Neural cell (in vitro differentiated cells): ENCODE data around the gene MAN2B2. TPM values are rescaled to one million over a fixed set of nuclear protein-coding genes. Genes with fewer than 3 reads are reported as not detected.
"Not testable (repeated sequence)": the region's sequence is repeated elsewhere in the genome, so short reads cannot be mapped to it uniquely, and the experiment has no call there.

ENCODE experiments used
- H2AFZ ChIP-seq: fragments of 200-600, 300-800 bp; sonication (generic), shearing (Covaris generic); 2 replicates; pipeline ENCODE4 v1.6.0; 2014; ENCODE audit warnings: low read depth, mild to moderate bottlenecking, antibody characterized with exemption, low read length, moderate library complexity
- H3F3A ChIP-seq: fragments of 200-600 bp; shearing (Covaris generic); 2 replicates; pipeline ENCODE4 v1.6.1; 2016; ENCODE audit warnings: mild to moderate bottlenecking, moderate library complexity, mixed read lengths, antibody characterized with exemption, low read length; ENCODE audit not compliant: insufficient read depth, poor library complexity, severe bottlenecking
- H3K27ac ChIP-seq: fragments of 200-600, 300-800 bp; sonication (generic), shearing (Covaris generic); 2 replicates; pipeline ENCODE4 v1.5.1; 2014; ENCODE audit warnings: mild to moderate bottlenecking, low read length, moderate library complexity
- H3K27me3 ChIP-seq: fragments of 300-800, 200-600 bp; sonication (generic), shearing (Covaris generic); 2 replicates; pipeline ENCODE4 v1.6.0; 2014; ENCODE audit warnings: mild to moderate bottlenecking, low read depth, low read length, moderate library complexity; ENCODE audit not compliant: insufficient read depth
- H3K36me3 ChIP-seq: fragments of 300-800, 200-600 bp; sonication (generic), shearing (Covaris generic); 2 replicates; pipeline ENCODE4 v1.5.1; 2014; ENCODE audit warnings: mild to moderate bottlenecking, antibody characterized with exemption, low read length, moderate library complexity; ENCODE audit not compliant: insufficient read depth
- H3K4me2 ChIP-seq: fragments of 300-800, 200-600 bp; sonication (generic), shearing (Covaris generic); 2 replicates; pipeline ENCODE4 v1.6.0; 2014; ENCODE audit warnings: mild to moderate bottlenecking, low read length
- H3K4me3 ChIP-seq: fragments of 300-800, 200-600 bp; sonication (generic), shearing (Covaris generic); 2 replicates; pipeline ENCODE4 v1.5.1; 2014; ENCODE audit warnings: mild to moderate bottlenecking, low read length, moderate library complexity
- H3K79me2 ChIP-seq: fragments of 200-600 bp; shearing (Covaris generic); replicated peaks from 2 replicates; pipeline ENCODE4 v1.6.0; 2014; ENCODE audit warnings: mild to moderate bottlenecking, low read length, moderate library complexity; ENCODE audit not compliant: insufficient read depth
- H3K9ac ChIP-seq: fragments of 300-800, 200-600 bp; sonication (generic), shearing (Covaris generic); 2 replicates; pipeline ENCODE4 v1.6.1; 2016; ENCODE audit warnings: mild to moderate bottlenecking, low read length, mixed read lengths
- H3K9me2 ChIP-seq: fragments of 200-600 bp; shearing (Covaris generic); 2 replicates; pipeline ENCODE4 v1.6.1; 2016; ENCODE audit warnings: mild to moderate bottlenecking, low read length, mixed read lengths; ENCODE audit not compliant: insufficient read depth
- H3K9me3 ChIP-seq: fragments of 200-600, 300-800 bp; sonication (generic), shearing (Covaris generic); 2 replicates; pipeline ENCODE4 v1.6.1; 2016; ENCODE audit warnings: mild to moderate bottlenecking, mixed run types, low read length, moderate library complexity, mixed read lengths
- H4K20me1 ChIP-seq: fragments of 200-600 bp; shearing (Covaris generic); 2 replicates; pipeline ENCODE4 v1.6.1; 2016; ENCODE audit warnings: mild to moderate bottlenecking, mixed run types; ENCODE audit not compliant: insufficient read depth
- CTCF ChIP-seq: fragments of 450-650 bp; IDR thresholded peaks from 2 replicates; pipeline ENCODE4 v1.5.1; 2014; ENCODE audit warnings: antibody characterized with exemption, mild to moderate bottlenecking, moderate library complexity; ENCODE audit not compliant: poor library complexity, severe bottlenecking
- EP300 ChIP-seq: fragments of 450-650 bp; conservative IDR thresholded peaks from 2 replicates; pipeline ENCODE4 v1.6.1; 2014; ENCODE audit warnings: antibody characterized with exemption, mild to moderate bottlenecking, moderate library complexity; ENCODE audit not compliant: poor library complexity, severe bottlenecking
- EZH2 ChIP-seq: fragments of 200-600, 300-800 bp; shearing (Covaris generic), sonication (generic); IDR thresholded peaks from 2 replicates; pipeline ENCODE4 v1.6.1; 2014; ENCODE audit warnings: antibody characterized with exemption, low read length, borderline replicate concordance, mild to moderate bottlenecking; ENCODE audit not compliant: insufficient read depth, poor library complexity, severe bottlenecking
- MXI1 ChIP-seq: fragments of 450-650 bp; conservative IDR thresholded peaks from 2 replicates; pipeline ENCODE4 v1.6.1; 2014; ENCODE audit warnings: antibody characterized with exemption, mild to moderate bottlenecking; ENCODE audit not compliant: poor library complexity, severe bottlenecking
- POLR2AphosphoS5 ChIP-seq: IDR thresholded peaks from 2 replicates; pipeline ENCODE4 v1.6.1; 2012
- RAD21 ChIP-seq: fragments of 450-650 bp; conservative IDR thresholded peaks from 2 replicates; pipeline ENCODE4 v1.6.1; 2014; ENCODE audit warnings: antibody characterized with exemption, mild to moderate bottlenecking, moderate library complexity
- REST ChIP-seq: IDR thresholded peaks from 2 replicates; pipeline ENCODE4 v1.6.1; 2012; ENCODE audit warnings: borderline replicate concordance
- SMC3 ChIP-seq: fragments of 450-650 bp; conservative IDR thresholded peaks from 2 replicates; pipeline ENCODE4 v1.6.1; 2014; ENCODE audit warnings: antibody characterized with exemption, mild to moderate bottlenecking, moderate library complexity; ENCODE audit not compliant: poor library complexity
- TAF1 ChIP-seq: IDR thresholded peaks from 2 replicates; pipeline ENCODE4 v1.6.1; 2012; ENCODE audit warnings: low read depth
- polyA plus RNA-seq: library from polyadenylated mRNA; depleted of rRNA; stranded (reverse); fragments of >200 nt; gene quantifications from 2 replicates; pipeline ENCODE4 v1.2.3, GENCODE V29; 2014

MAN2B2 gene
- polyA plus RNA-seq, 1 donor from 2014 or later, result 7.5 TPM

GRCh38 chr4:6626066-6626465 lies 51.1 kb downstream of the MAN2B2 start:
- Histone ChIP-seq H4K20me1 (no peaks in the 10 kb centered on the region), H3K4me2 (no peak overlapping the region), H3K27ac (no peak overlapping the region), H2AFZ (no peak overlapping the region), H3K4me3 (no peak overlapping the region), H3K9ac (no peak overlapping the region), H3K79me2 (no peaks in the 10 kb centered on the region), H3F3A (no peaks in the 10 kb centered on the region), H3K27me3 (no peaks in the 10 kb centered on the region), H3K9me2 (no peaks in the 10 kb centered on the region), H3K36me3 (no peaks in the 10 kb centered on the region), H3K9me3 (no peaks in the 10 kb centered on the region)
- TF ChIP-seq EZH2 (no peak), EP300 (no peak), CTCF (no peak), TAF1 (no peak), RAD21 (no peak), REST (no peak)

GRCh38 chr4:6627832-6628231 lies 52.8 kb downstream of the MAN2B2 start:
- Histone ChIP-seq H2AFZ (no peak overlapping the region), H3K9ac (no peak overlapping the region), H3K4me2 (no peak overlapping the region), H3K9me3 (no peaks in the 10 kb centered on the region), H3K79me2 (no peaks in the 10 kb centered on the region), H3K27ac (no peak overlapping the region), H3K9me2 (no peaks in the 10 kb centered on the region), H3K27me3 (no peaks in the 10 kb centered on the region), H4K20me1 (no peaks in the 10 kb centered on the region), H3K4me3 (no peak overlapping the region), H3F3A (no peaks in the 10 kb centered on the region), H3K36me3 (no peaks in the 10 kb centered on the region)
- TF ChIP-seq CTCF, result no peak
- TF ChIP-seq SMC3, result no peak
- no peak for TF ChIP-seq EP300
- no peak for TF ChIP-seq POLR2AphosphoS5
- TF ChIP-seq MXI1, result no peak
- TF ChIP-seq RAD21, result no peak
- TF ChIP-seq REST, result no peak
- TF ChIP-seq EZH2, result no peak
- TF ChIP-seq TAF1, result no peak

GRCh38 chr4:6628484-6628883 lies 53.5 kb downstream of the MAN2B2 start:
- not testable (repeated sequence) for H3K79me2 ChIP-seq, H3K4me3 ChIP-seq, H3K9me2 ChIP-seq, H3K27ac ChIP-seq, H3K36me3 ChIP-seq, H2AFZ ChIP-seq, H3F3A ChIP-seq, H3K4me2 ChIP-seq, H4K20me1 ChIP-seq, H3K27me3 ChIP-seq, H3K9me3 ChIP-seq, H3K9ac ChIP-seq
